ENCODE measurements around the gene INIP. TPM values are rescaled to one million over a fixed set of nuclear protein-coding genes. Genes with fewer than 3 reads are reported as not detected.
A peak's percentile ranks its signal among the peaks of the same experiment; 100 is the strongest.
"Not testable (repeated sequence)": the region's sequence is repeated elsewhere in the genome, so short reads cannot be mapped to it uniquely, and the experiment has no call there.

The INIP gene
- polyA plus RNA-seq, 12 donors, result 14.9 to 34.8 (median 17.3) TPM; not detected in 1

DNA sequence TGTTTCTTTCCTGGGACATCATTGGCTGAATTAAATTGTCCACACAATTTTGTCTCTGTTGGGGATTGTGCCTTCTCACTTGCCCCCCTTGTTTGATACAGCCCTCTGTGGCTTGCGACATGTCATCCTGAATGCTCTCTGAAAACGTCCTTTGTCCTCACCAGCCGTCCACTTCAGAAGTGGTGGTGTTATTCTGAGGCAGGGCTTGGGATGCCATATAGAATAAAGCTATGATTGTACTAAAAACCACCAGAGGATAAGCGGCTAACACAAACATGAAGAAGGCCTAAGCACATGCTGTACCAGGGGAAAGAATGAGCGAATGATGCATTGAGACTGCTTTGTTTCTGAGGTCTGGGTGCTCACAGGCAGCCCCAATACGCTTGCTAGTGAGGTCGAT, 29.2 kb upstream of the INIP start:
- DNase-seq, result no peak

DNA sequence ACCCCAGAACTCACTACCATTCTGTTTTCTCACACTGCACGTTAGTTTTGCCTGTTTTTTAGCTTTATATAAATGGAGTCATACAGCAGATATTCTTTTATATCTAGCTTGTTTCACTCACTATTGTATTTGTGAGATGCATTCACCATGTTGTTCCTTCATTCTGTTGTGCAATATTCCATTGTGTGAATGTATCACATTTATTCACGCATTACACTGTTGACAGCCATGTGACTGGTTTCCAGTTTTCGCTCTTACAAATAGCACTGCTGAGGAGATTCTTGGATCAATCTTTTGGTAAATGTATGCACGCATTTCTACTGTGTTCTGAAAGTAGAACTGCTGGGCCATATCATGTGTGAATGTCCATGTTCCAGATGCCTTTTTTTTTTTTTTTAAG, 26.3 kb upstream of the INIP start:
- no peak for DNase-seq

DNA sequence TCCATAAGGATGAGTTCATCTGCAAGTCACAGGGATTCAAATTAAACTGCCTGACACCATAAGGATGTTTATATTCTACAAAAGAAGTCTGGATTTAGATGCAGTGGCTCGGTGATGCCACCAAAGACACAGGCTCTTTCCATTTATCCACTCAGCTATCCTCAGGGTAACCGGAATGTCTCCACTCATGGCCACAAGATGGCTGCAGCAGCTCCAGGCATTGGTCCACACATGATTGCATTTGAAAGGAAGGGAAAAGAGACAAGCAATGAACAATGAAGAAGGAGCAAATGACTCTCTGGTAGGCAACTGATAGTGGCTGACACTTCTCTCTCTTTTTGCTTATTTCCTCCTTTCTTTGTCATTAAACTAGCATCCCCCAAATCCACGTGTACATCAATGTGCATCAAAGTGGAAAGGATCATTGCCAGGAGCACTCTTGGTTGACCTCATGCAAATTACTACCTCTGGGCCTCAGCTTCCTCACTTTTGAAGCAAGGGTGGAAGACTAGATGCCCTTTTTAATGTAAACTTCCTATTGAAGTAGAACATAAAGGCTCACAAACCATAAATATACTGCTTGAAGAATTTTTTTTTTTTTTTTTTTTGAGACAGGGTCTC, 25.4 kb upstream of the INIP start:
- DNase-seq, result no peak

DNA sequence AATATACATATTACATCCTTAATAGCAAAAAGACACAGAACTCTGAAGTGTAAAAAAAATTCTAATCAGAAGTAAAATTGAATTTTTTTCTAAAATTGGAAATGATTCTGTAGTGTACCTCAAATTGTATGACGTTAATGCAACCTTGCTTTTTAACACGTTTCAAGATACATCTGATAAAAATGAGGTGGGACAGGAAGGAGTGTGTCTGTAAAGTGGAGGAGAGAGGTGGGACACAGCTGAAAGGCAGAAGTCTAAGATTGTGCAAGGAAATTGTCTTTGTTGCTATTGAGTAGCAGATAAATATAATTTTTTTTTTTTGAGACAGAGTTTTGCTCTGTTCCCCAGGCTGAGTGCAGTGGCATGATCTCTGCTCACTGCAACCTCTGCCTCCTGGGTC, 17.0 kb upstream of the INIP start:
- DNase-seq, result no peak

DNA sequence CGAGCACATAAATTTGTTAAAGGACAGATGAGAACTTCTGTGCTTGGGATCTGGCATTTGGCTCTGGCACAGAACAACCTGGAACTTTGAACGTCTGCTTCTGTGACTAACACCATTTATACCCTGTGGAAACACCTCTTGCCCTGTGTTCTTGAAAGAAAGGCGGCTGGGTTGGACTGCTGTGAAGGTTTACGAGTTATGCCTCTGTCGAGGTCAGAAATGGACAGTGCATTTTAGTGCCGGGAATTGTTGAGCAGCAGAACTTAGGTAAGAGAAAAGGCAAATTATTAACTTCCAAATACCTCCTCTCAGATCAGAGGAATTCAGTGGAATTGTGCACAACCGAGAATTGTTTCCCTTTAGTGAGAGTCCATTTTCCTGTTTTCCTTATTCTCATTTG, 14.1 kb upstream of the INIP start:
- no peak for DNase-seq

DNA sequence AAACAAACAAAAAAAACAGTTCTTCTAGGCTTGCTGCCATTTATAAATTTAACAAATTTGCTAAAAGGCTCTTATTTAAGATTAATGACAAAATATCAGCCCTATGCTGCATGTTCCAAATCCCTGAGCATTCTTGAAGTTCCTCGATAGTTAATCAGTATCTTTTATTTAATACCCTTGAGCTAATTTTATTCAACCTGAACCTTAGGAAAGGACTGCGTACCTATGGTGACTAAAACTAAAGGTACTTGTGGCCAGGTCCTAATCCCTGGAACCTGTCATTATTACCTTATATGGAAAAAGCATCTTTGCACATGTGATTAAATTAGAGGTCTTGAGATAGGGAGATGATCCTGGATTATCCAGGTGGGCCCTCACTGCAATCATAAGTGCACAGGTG, 10.5 kb upstream of the INIP start:
- no peak for DNase-seq

DNA sequence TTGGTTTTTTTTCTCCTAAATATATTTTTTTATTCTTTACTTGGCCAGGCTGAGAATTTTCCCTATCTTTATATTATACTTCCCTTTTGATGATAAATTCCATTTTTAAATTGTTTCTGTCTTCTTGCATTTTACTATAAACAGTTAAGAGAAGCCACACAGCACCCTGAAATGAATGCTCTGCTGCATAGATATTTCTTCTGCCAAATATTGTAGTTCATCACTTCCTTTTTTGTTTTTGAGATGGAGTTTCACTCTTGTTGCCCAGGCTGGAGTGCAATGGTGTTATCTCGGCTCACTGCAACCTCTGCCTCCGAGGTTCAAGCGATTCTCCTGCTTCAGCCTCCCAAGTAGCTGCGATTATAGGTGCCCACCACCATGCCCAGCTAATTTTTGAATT, 8.5 kb upstream of the INIP start:
- DNase-seq, result no peak

DNA sequence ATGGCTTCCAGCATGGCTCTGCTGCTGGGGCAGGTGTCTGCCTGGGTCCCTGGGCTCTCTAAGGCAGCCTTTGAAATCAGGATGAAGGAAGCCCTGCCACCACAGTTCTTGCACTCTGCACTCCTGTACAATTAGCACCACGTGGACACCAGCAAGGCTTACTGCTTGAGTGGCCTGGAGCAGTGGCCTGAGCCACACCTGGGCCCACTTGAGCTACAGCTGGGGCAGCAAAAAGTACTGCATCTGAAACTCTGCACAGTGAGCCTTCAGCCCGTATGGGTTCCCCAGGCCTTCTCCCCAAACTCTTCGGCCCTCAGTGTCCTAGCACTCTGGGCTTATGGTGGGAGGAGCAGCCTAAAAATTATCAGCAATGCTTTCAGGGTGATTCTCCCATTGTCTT, 8.0 kb upstream of the INIP start:
- no peak for DNase-seq

DNA sequence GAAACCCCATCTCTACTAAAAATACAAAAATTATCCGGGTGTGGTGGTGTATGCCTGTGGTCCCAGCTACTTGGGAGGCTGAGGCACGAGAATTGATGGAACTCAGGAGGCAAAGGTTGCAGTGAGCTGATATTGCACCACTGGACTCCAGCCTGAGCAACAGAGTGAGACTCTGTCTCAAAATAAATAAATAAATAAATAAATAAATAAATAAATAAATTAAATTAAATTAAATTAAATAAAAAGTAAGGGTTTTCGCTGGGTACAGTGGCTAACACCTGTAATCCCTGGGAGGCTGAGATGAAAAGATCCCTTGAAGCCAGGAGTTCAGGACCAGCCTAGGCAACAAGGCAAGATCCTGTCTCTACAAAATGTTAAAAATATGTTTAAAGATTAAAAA, 4.8 kb upstream of the INIP start:
- not testable (repeated sequence) for DNase-seq

DNA sequence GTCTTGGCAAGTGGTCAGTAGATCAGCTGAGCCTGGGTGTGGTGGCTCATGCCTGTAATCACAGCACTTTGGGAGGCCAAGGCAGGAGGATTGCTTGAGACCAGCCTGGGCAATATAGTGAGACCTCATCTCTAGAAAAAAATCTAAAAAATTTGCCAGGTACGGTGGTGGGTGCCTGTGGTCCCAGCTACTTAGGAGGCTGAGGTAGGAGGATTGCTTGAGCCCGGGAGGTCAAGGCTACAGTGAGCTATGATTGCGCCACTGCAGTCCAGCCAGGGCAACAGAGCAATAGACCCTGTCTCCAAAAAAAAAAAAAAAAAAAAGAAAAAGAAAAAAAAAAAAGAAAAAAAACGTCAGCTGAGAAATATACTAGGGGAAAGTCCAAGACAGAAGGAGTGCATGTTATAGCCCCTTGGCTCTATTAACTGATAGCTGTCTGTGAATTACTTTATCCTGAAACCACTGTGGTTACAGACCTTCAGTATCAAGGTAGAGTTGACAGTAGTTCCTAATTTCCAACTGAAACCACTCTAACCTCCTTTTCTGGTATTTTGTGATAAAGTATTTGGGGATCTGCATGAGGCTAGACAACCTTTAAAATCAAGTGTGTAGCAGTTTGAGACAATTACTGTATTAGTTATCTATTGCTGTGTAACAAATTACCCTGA, 2.3 kb upstream of the INIP start:
- DNase-seq, result no peak

DNA sequence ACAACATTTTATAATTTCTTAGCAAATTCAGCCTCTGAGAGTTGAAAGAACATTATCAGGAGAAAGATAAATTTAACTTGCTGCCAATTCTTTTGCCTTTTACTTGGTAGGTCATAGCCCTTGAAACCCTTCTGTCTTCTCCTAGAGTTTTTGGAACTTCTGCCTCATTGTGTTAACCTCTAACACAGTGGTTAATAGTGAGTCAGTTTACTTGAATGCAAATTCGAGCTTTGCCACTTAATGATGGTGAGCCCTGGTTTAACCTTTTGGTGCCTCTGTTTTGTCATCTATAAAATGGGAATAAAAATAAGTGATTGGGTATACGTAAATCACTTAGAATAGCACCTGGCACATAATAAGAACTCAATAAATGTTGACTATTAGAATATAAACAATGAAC, 1.8 kb upstream of the INIP start:
- no peak for DNase-seq

DNA sequence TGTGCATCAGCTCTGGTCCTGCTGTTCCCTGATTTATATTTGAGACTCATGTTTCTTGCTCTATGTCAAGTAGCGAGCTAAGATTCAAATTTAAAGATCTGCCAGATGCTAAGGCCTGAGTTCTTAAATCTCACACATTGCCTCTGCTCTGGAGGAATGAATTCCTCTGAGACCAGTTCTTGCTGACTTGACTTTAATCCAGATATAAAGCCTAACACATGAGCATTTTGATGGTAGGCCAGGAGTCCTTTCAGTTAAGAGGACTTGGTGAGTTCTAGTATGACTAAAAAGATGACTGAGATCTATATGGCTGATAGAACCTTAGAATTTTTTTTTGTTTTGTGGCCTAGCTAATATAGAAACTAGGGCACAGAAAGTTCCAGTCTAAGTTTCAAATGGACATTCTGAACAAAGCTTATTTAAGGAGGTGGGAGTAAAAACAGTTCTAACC, 1.3 kb upstream of the INIP start:
- DNase-seq, result peak; percentile 25

DNA sequence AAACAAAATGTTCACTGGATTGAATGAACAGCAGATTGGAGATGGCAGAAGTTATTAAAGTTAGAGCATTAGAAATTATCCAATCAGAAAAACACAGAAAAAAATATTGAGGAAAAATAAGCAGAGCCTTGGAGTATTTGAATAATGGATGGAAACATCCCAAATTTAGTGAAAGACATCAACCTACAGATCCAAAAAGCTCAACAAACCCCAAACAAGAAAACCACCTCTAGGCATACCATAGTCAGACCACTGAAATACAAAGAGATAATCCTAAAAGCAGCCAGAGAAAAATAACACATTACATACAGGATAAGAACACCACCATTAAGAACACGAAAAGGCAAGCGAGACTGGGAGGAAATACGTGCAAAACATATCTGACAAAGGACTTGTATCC, 5.2 kb downstream of the INIP start:
- no peak for DNase-seq

DNA sequence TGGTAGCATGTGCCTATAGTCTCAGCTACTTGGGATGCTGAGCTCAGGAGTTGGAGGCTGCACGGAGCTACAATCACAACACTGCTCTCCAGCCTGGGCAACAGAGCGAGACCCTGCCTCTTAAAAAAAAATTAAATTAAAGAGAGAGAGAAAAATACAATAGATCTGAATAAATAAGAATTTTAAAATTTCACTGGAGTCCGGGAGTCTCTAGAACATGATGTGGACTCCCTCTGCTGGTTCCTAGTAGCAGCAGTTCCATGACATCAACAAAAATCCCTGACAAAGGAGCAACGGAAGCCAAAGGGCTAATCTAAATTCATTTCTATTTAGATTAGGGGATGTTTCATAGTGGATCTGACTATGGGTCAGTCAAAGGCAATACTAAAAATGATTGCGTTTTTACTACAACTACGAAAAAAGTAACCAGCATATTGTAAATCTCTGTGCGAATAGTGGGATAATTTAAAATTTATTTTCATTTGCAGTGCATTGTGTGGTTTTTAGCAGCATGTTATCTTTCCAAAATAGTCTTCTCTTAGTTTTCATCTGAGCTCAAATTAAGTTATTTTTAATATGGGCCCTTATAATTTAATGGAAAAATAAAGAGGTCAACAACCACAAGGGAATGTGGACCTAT, 6.7 kb downstream of the INIP start:
- peak; percentile 29 for DNase-seq

DNA sequence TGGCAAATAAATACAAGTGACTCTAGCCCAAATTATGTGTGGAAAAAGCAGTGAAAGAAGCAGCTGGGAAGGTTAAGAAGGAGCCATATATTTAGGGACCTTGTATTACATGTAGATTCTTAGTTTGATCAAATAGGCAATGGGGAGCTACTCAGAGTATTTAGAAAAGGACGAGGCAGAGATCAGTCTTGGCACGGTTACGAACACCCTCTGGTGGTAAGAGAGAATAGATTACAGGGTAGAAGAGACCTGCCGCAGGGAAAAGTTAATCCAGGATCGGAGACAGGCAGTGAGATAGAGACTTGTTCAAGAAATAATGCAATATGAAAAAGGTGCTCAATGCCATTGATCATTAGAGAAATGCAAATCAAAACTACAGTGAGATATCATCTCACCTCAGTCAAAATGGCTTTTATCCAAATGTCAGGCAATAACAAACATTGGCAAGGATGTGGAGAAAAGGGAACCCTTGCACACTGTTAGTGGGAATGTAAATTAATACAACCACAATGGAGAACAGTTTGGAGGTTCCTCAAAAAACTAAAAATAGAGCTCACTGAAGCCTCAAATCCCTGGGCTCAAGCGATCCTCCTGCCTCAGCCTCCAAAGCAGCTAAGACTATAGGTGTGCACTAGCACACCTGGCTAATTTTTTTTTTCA, 12.0 kb downstream of the INIP start:
- DNase-seq, result peak; percentile 11

DNA sequence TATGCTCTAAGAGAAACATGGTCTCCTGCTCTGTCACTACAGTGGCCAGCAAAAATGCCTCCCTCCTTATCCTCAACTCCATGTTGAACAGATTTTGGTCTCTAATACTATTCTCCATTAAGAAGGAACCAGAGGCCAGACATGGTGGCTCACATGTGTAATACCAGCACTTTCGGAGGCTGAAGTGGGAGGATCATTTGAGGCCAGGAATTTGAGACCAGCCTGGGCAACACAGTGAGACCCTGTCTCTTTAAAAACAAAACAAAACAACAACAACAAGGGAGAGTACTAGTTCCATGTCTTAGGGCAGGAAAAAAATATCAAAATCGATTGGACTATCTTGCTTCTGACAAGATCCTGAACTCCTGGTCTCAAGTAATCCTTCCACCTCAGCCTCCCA, 14.6 kb downstream of the INIP start:
- no peak for DNase-seq

DNA sequence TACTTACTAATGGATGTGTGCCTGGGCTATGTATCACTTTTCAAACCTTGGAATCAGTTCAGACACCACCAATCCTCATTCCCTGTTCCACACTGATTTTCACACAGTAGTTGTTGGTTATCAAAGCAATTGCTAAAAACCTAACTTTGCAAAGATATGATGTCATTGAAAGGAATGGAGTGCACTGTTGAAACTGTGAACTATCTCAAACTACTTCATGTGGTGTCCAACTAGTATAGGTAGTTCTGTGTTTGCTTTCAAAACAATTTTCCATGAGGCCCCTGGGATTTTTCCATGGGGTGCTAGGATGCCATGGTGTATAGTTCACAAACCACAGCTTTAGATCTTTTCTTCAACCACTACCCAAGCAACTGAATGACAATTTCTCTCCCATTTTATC, 17.8 kb downstream of the INIP start:
- no peak for DNase-seq

DNA sequence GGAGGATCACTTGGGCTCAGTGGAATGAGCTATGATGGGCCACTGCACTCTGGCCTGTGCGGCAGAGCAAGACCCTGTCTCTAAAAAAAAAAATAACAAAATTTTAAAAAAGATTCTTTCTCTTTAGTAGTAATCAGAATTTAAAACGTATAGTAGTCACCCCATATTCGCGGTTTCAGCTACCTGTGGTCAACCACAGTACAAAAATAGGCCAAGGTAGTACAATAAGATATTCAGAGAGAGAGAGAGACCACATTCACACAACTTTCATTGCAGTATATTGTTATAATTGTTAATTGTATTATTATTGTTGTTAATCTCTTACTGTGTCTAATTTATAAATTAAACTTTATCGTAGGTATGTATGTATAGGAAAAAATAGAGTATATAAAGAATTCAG, 18.7 kb downstream of the INIP start:
- no peak for DNase-seq

DNA sequence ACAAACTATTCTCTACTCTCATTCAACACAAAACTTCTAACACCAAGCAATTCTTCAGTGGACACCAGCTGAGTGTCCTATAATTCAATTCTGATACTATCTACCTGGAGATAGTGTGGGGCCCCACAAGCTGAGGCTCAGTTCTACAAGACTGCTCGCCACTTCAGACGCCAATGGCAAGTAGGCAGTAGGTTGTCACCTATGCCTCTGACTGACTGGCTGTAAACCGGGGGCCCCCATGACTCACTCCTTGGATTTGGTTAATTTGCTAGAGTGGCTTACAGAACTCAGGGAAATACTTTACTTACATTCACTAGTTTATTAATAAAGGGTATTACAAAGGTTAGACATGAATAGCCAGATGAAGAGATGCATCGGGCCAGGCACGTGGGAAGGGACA, 21.5 kb downstream of the INIP start:
- DNase-seq, result no peak

DNA sequence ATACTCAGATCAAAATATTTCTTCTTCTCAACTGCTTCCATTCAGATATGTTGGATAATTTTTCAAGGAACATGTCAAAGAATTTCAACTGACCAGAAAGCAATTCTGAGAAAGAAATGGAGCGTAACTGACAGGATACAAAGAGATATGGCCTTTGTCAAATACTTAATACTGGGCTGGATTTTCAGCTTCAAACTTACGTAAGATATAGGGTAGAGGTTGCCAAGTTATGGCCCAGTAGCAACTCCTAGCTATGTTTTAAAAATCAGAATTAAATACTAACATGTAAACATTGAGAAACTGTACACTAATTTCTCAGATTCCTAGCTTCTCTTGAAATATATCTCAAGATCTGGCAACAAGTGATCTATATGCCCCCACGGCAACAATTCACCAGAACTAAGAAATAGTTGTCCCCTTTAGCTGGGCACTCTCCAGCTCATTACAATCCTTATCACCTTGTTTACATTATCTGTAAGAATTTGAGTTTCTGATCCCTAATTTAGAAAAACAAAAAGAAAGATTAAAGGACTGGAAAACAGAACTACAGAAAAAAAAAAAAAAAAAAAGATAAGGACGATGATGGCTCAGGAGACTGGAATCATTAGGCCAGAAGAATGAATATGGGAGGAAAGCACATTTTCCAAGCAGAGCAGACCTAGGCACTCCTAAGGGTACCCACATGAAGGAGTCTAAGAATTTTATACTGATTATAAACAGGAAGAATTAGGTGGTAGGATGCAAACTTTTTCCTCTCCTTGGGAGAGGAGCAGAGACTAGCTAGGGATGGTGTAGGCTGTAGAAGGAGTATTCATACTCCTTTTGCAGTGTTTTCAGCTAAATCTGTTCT, 23.0 kb downstream of the INIP start:
- DNase-seq, result no peak

DNA sequence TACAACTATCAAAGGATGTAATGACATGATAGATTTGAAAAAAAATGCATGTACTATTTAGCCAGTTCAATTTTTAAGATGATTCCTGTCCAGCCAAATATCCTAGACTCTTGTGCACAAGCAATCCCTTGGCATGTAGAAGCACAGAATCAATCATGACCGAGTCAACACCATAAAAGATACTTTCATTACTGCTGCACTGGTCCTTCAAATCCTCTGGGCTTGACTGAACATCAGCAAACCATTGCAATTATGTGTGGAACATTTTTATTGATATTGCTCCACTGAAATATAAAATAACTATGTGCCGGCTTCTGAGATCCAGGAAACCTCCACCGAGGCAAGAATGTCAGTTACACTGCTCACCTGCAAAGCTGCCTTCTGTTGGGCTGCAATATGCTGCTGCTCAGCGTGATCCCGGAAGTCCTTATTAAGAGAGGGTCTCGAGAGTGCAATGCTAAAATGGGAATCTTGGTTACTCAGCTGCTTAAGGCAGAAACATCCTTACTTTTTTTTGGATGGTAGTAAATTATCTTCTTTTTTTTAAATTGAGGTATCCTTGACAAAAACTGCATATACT, 28.7 kb downstream of the INIP start:
- peak; percentile 21 for DNase-seq

Data from muscle of arm (tissue), 12 donors.